ENCODE measurements around the gene LEF1.

Gene LEF1

DNA sequence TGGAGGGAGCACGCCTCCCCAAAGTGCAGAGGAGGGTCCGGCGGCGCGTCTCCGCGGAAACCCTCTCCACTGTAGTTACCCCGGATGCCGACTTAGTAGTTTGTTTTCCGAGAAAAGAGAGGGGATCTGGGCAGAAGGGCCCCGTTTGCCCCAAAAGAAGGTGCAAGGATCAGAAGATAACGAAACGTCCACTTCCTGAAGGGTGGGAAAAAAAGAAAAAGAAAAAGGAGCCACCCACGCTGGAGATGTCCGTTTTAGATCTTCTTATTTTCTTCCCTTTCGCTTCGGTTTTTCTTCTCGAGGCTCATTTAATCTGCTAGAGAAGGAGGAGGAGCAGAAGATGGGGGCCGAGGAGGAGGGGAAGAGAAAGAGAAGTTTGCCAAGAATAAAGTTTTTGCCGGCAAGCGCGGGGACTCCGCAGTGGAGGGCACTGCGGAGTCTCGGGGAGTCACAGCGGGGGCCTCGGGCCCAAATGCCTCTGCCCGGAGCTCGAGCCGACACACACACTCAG lies 517 bp downstream of the LEF1 start:
- H3K36me3 Mint-ChIP-seq (ENCODE audit: low read depth) = peaks cover 16% of the 10 kb centered on the region
- no peaks in the 10 kb centered on the region for H3K9me3 Mint-ChIP-seq
- H3K27ac Mint-ChIP-seq = peak overlapping the region; percentile 88
- peaks cover 50% of the 10 kb centered on the region for H3K4me1 Mint-ChIP-seq (ENCODE audit: low read depth)
- peak overlapping the region; percentile 99 for H3K4me3 Mint-ChIP-seq
- H3K27me3 Mint-ChIP-seq = peaks cover 11% of the 10 kb centered on the region

GRCh38 chr4:108166441-108167315 lies 2.1 kb downstream of the LEF1 start:
- peaks cover 26% of the 10 kb centered on the region for H3K36me3 Mint-ChIP-seq (ENCODE audit: low read depth)
- peaks cover 65% of the 10 kb centered on the region for H3K4me1 Mint-ChIP-seq (ENCODE audit: low read depth)
- H3K27ac Mint-ChIP-seq = peak overlapping the region; percentile 98
- peaks cover 11% of the 10 kb centered on the region for H3K27me3 Mint-ChIP-seq
- no peaks in the 10 kb centered on the region for H3K9me3 Mint-ChIP-seq
- peak overlapping the region; percentile 99 for H3K4me3 Mint-ChIP-seq

- Mint-ChIP-seq H3K4me3 (peak overlapping the region; percentile 99), H3K27me3 (peaks cover 11% of the 10 kb centered on the region), H3K36me3 (ENCODE audit: low read depth) (peaks cover 31% of the 10 kb centered on the region), H3K9me3 (no peaks in the 10 kb centered on the region), H3K4me1 (ENCODE audit: low read depth) (peaks cover 64% of the 10 kb centered on the region), H3K27ac (peak overlapping the region; percentile 93)
These were observed 2.7 kb downstream of the LEF1 start for GRCh38 chr4:108166038-108166437.

DNA sequence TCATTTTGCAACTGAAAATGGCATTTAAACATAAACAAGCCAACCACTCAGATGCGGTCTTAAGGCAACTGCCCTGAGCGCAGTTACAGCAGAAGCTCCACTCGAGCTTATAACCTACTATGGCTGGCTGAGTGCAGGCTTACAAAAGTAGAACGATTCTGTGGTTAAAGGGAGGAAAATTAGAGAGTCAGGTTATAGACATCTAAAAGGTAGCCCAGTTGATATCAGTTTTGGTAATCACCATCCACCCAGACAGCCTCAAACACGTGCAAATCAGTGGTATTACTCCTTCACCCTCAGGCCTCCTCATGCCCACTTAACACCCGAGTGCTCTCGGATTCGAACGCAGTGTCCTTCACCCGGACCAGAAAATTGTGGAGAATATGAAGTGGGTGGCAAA lies 3.1 kb downstream of the LEF1 start:
- peaks cover 34% of the 10 kb centered on the region for H3K36me3 Mint-ChIP-seq (ENCODE audit: low read depth)

GRCh38 chr4:108163351-108163750 lies 5.4 kb downstream of the LEF1 start:
- peak overlapping the region; percentile 99 for H3K4me3 Mint-ChIP-seq
- H3K36me3 Mint-ChIP-seq (ENCODE audit: low read depth) = peaks cover 47% of the 10 kb centered on the region
- H3K27ac Mint-ChIP-seq = peak overlapping the region; percentile 73
- H3K9me3 Mint-ChIP-seq = no peaks in the 10 kb centered on the region
- peaks cover 69% of the 10 kb centered on the region for H3K4me1 Mint-ChIP-seq (ENCODE audit: low read depth)
- H3K27me3 Mint-ChIP-seq = no peaks in the 10 kb centered on the region

More for the DNA sequence above, 3.1 kb downstream of the LEF1 start:
- Mint-ChIP-seq H3K27me3 (peaks cover 11% of the 10 kb centered on the region), H3K4me1 (ENCODE audit: low read depth) (peaks cover 64% of the 10 kb centered on the region), H3K9me3 (no peaks in the 10 kb centered on the region), H3K4me3 (peak overlapping the region; percentile 99), H3K27ac (peak overlapping the region; percentile 93)

DNA sequence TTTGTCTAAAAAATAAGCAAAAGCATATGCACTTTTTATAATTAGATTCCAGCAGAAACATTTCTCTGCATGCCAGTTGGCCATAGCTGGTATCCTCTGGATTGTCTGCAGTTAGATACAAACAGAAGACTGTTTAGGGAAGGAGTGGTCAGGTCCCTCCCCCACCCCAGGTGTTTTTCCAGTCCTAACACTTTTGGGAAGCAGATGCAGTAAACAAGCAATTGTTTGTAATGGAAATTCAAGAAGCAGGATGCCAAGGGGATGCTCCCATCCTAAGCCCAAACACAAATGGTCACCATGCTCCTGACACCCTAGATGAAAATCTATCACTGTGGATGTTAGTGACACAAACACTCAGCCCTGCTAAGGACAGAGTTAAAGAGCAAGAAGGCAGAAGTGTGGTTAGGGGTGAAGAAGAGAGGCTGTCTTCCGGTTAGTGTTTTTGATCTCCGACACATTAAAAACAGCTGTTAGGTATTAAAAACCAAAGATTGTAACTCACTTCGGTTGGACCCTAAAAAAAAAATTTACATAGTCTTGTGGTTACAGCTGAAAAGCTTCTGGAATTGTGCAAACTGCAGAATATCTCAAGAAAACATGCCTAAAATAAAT lies 7.9 kb downstream of the LEF1 start:
- Mint-ChIP-seq H3K36me3 (ENCODE audit: low read depth) (peaks cover 47% of the 10 kb centered on the region), H3K4me1 (ENCODE audit: low read depth) (peaks cover 83% of the 10 kb centered on the region), H3K4me3 (peak overlapping the region; percentile 76), H3K27ac (peak overlapping the region; percentile 78), H3K9me3 (no peaks in the 10 kb centered on the region), H3K27me3 (no peaks in the 10 kb centered on the region)

- H3K36me3 Mint-ChIP-seq (ENCODE audit: low read depth) = peaks cover 41% of the 10 kb centered on the region
- H3K27me3 Mint-ChIP-seq = no peaks in the 10 kb centered on the region
- H3K4me1 Mint-ChIP-seq (ENCODE audit: low read depth) = peaks cover 84% of the 10 kb centered on the region
These were observed 8.9 kb downstream of the LEF1 start for GRCh38 chr4:108159845-108160244.

GRCh38 chr4:108157655-108158054 lies 11.1 kb downstream of the LEF1 start:
- Mint-ChIP-seq H3K36me3 (ENCODE audit: low read depth) (peaks cover 32% of the 10 kb centered on the region), H3K4me3 (peak overlapping the region; percentile 70), H3K4me1 (ENCODE audit: low read depth) (peaks cover 88% of the 10 kb centered on the region), H3K9me3 (no peaks in the 10 kb centered on the region), H3K27me3 (no peaks in the 10 kb centered on the region), H3K27ac (peak overlapping the region; percentile 73)

More at GRCh38 chr4:108159845-108160244, 8.9 kb downstream of the LEF1 start:
- Mint-ChIP-seq H3K4me3 (peak overlapping the region; percentile 76), H3K27ac (peak overlapping the region; percentile 69), H3K9me3 (no peaks in the 10 kb centered on the region)

DNA sequence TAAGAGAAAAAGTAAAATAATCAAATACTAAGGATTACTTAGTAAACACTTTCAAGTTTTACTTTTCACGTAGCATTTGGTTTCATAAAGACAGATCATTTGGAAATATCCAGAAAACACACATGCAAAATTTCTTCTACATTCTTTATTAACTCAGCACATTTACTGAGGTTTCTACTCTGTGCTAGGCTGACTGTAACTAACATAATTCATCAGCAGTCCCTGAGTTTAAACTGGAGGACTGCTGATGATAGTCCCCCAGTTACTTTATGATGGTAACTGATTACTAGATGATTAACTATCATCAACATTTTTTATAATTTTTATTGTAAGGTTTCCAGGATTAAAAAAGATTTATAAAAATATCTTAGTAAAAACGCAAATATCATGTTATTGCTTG lies 12.3 kb downstream of the LEF1 start:
- H3K27me3 Mint-ChIP-seq = no peaks in the 10 kb centered on the region
- peaks cover 36% of the 10 kb centered on the region for H3K36me3 Mint-ChIP-seq (ENCODE audit: low read depth)
- peak overlapping the region; percentile 89 for H3K27ac Mint-ChIP-seq
- H3K9me3 Mint-ChIP-seq = no peaks in the 10 kb centered on the region
- peaks cover 89% of the 10 kb centered on the region for H3K4me1 Mint-ChIP-seq (ENCODE audit: low read depth)
- peak overlapping the region; percentile 70 for H3K4me3 Mint-ChIP-seq

GRCh38 chr4:108155373-108155772 lies 13.4 kb downstream of the LEF1 start:
- H3K4me3 Mint-ChIP-seq = peak overlapping the region; percentile 70
- H3K36me3 Mint-ChIP-seq (ENCODE audit: low read depth) = peaks cover 34% of the 10 kb centered on the region
- H3K4me1 Mint-ChIP-seq (ENCODE audit: low read depth) = peaks cover 89% of the 10 kb centered on the region
- no peaks in the 10 kb centered on the region for H3K9me3 Mint-ChIP-seq
- H3K27me3 Mint-ChIP-seq = no peaks in the 10 kb centered on the region
- peak overlapping the region; percentile 89 for H3K27ac Mint-ChIP-seq

DNA sequence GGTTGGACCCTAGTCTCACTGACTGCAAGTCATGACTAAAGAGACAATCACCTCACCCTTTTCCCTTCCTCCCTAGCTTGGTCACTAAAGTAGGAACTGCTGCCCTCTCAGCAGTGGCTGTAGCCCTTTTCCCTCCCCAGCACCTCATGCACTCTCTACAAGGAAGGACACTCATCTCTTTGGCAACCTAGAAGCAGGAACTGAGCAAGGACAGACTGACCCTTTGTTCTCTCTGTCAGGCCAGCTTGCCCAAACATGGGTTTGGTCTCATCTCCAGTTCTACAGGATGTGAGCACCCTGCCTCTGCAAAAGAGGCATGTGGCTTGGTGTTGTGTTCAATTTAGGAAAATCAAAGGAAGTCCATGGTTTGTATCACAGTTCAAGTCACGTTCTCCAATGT lies 15.8 kb downstream of the LEF1 start:
- Mint-ChIP-seq H3K9me3 (no peaks in the 10 kb centered on the region), H3K27me3 (no peaks in the 10 kb centered on the region), H3K4me3 (peak overlapping the region; percentile 79), H3K4me1 (ENCODE audit: low read depth) (peaks cover 82% of the 10 kb centered on the region), H3K36me3 (ENCODE audit: low read depth) (peaks cover 23% of the 10 kb centered on the region), H3K27ac (peak overlapping the region; percentile 89)

- Mint-ChIP-seq H3K27me3 (no peaks in the 10 kb centered on the region), H3K4me3 (peak overlapping the region; percentile 42), H3K4me1 (ENCODE audit: low read depth) (peaks cover 84% of the 10 kb centered on the region), H3K27ac (peak overlapping the region; percentile 86), H3K36me3 (ENCODE audit: low read depth) (peaks cover 23% of the 10 kb centered on the region), H3K9me3 (no peaks in the 10 kb centered on the region)
These were observed 18.9 kb downstream of the LEF1 start for GRCh38 chr4:108149588-108150380.

- Mint-ChIP-seq H3K4me3 (peak overlapping the region; percentile 30), H3K36me3 (ENCODE audit: low read depth) (peaks cover 22% of the 10 kb centered on the region), H3K4me1 (ENCODE audit: low read depth) (peaks cover 93% of the 10 kb centered on the region), H3K27ac (peak overlapping the region; percentile 86), H3K9me3 (no peaks in the 10 kb centered on the region), H3K27me3 (no peaks in the 10 kb centered on the region)
These were observed 20.4 kb downstream of the LEF1 start for GRCh38 chr4:108148316-108148715.

DNA sequence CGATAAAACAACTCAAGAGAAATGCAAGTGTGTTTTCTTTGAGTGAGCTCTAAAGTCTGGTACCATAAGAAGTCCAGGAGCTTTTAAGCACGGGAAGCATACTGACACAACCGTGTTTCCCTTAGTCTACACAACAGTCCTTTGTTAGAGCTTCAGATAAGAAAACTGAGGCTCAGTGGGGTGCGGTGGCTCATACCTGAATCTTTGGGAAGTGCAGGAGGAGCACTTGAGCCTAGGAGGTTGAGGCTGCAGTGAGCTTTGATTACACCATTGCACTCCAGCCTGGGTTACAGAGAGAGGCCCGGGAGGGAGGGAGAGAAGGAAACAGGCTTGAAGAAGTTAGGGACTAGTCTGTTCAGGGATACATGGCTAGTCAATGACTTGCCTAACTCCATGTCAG lies 21.9 kb downstream of the LEF1 start:
- Mint-ChIP-seq H3K27me3 (no peaks in the 10 kb centered on the region), H3K4me3 (peak overlapping the region; percentile 68), H3K9me3 (no peaks in the 10 kb centered on the region), H3K4me1 (ENCODE audit: low read depth) (peaks cover 92% of the 10 kb centered on the region), H3K27ac (peak overlapping the region; percentile 86), H3K36me3 (ENCODE audit: low read depth) (peaks cover 8% of the 10 kb centered on the region)

Measured in stimulated activated naive CD8-positive, alpha-beta T cell treated with anti-CD3 and anti-CD28 coated beads, Interleukin-15, Interleukin-2, amounts not matched to agents 100 ng/mL and 50 ng/mL, for 24 hours (primary cell).